OCI-LY1 (cell line): ENCODE results near the gene FHIT.

Experiments
- H2AFZ ChIP-seq: fragments of 200-600 bp; sonication (generic), shearing (Covaris generic); 2 replicates; pipeline ENCODE4 v1.6.0; 2014; ENCODE audit warnings: antibody characterized with exemption, mild to moderate bottlenecking, low read length
- H3F3A ChIP-seq: fragments of 200-600 bp; sonication (generic), shearing (Covaris generic); 2 replicates; pipeline ENCODE4 v1.6.0; 2014; ENCODE audit warnings: mild to moderate bottlenecking, antibody characterized with exemption, low read length, moderate library complexity; ENCODE audit not compliant: insufficient read depth
- H3K27ac ChIP-seq: fragments of 200-600 bp; sonication (generic); 2 replicates; pipeline ENCODE4 v1.5.1; 2014; ENCODE audit warnings: low read length, mixed run types, mild to moderate bottlenecking, low read depth; ENCODE audit not compliant: poor library complexity, severe bottlenecking
- H3K27me3 ChIP-seq: fragments of 200-600 bp; sonication (generic); 2 replicates; pipeline ENCODE4 v1.6.0; 2014; ENCODE audit warnings: antibody characterized with exemption, mild to moderate bottlenecking, low read length, moderate library complexity; ENCODE audit not compliant: insufficient read depth
- H3K36me3 ChIP-seq: fragments of 200-600 bp; sonication (generic); 2 replicates; pipeline ENCODE4 v1.6.1; 2014; ENCODE audit warnings: mild to moderate bottlenecking, antibody characterized with exemption, low read length, moderate library complexity, mixed read lengths; ENCODE audit not compliant: insufficient read depth
- H3K4me1 ChIP-seq: fragments of 200-600 bp; sonication (generic); 2 replicates; pipeline ENCODE4 v1.5.1; 2014; ENCODE audit warnings: mild to moderate bottlenecking, low read length, moderate library complexity; ENCODE audit not compliant: insufficient read depth, severe bottlenecking
- H3K4me2 ChIP-seq: fragments of 200-600 bp; sonication (generic), shearing (Covaris generic); 2 replicates; pipeline ENCODE4 v1.6.1; 2014; ENCODE audit warnings: low read length
- H3K4me3 ChIP-seq: fragments of 200-600 bp; sonication (generic); 2 replicates; pipeline ENCODE4 v1.5.1; 2014; ENCODE audit warnings: low read length, low read depth, mild to moderate bottlenecking, mixed read lengths; ENCODE audit not compliant: poor library complexity, severe bottlenecking
- H3K79me2 ChIP-seq: fragments of 200-600 bp; shearing (Covaris generic); 2 replicates; pipeline ENCODE4 v1.6.1; 2016; ENCODE audit warnings: mixed run types, low read length, mixed read lengths; ENCODE audit not compliant: insufficient read depth
- H3K9ac ChIP-seq: fragments of 200-600 bp; sonication (generic), shearing (Covaris generic); 2 replicates; pipeline ENCODE4 v1.6.1; 2014; ENCODE audit warnings: mild to moderate bottlenecking, low read length, mixed read lengths
- H3K9me2 ChIP-seq: fragments of 200-600 bp; sonication (generic), shearing (Covaris generic); 2 replicates; pipeline ENCODE4 v1.6.1; 2014; ENCODE audit warnings: low read depth, mild to moderate bottlenecking, low read length, mixed read lengths
- H3K9me3 ChIP-seq: fragments of 200-600 bp; shearing (Covaris generic); 2 replicates; pipeline ENCODE4 v1.6.1; 2014; ENCODE audit warnings: low read length, mixed read lengths
- H4K20me1 ChIP-seq: fragments of 200-600 bp; sonication (generic), shearing (Covaris generic); 2 replicates; pipeline ENCODE4 v1.6.0; 2016; ENCODE audit warnings: mild to moderate bottlenecking, low read length; ENCODE audit not compliant: insufficient read depth
- EZH2 ChIP-seq: fragments of 200-600 bp; sonication (generic), shearing (Covaris generic); IDR thresholded peaks from 2 replicates; pipeline ENCODE4 v1.8.0; 2017; ENCODE audit warnings: borderline replicate concordance, mixed run types, mild to moderate bottlenecking, antibody characterized with exemption, low read length, moderate library complexity, mixed read lengths
- TF ChIP-seq, protein P1 (sequence below): fragments of 200-600 bp; sonication (generic), shearing (Covaris generic); IDR thresholded peaks from 2 replicates; pipeline ENCODE4 v1.5.1; 2017; ENCODE audit warnings: mild to moderate bottlenecking, antibody characterized with exemption, low read length, moderate library complexity, mixed read lengths

Gene FHIT

DNA sequence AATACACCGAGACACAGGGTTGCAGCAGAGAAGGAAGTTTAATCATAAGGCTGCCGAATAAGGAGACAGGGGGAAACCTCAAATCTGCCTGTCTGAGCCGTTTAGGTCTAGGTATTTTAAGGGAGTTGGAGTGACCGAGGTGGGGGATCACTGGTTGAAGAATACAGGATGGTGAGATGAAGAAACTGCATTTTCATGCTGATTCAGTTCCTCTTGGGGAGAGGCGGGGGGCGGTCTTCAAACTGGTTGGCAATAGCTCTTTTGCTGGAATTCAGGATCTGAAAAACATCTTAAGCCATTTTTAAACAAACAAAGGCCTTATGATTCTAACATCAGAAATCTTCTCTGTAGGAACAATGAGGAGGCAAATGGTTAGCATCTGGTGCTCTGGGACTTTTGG, 1502.0 kb downstream of the FHIT start:
- no peaks in the 10 kb centered on the region for H3K4me1 ChIP-seq
- no peaks in the 10 kb centered on the region for H3K27me3 ChIP-seq
- no peaks in the 10 kb centered on the region for H3K36me3 ChIP-seq
- no peaks in the 10 kb centered on the region for H3K9me3 ChIP-seq
- no peak overlapping the region for H2AFZ ChIP-seq
- H3K9ac ChIP-seq: no peak overlapping the region
- no peaks in the 10 kb centered on the region for H3K9me2 ChIP-seq
- no peak overlapping the region for H3K27ac ChIP-seq
- no peak overlapping the region for H3K4me3 ChIP-seq
- TF ChIP-seq, protein P1, sequence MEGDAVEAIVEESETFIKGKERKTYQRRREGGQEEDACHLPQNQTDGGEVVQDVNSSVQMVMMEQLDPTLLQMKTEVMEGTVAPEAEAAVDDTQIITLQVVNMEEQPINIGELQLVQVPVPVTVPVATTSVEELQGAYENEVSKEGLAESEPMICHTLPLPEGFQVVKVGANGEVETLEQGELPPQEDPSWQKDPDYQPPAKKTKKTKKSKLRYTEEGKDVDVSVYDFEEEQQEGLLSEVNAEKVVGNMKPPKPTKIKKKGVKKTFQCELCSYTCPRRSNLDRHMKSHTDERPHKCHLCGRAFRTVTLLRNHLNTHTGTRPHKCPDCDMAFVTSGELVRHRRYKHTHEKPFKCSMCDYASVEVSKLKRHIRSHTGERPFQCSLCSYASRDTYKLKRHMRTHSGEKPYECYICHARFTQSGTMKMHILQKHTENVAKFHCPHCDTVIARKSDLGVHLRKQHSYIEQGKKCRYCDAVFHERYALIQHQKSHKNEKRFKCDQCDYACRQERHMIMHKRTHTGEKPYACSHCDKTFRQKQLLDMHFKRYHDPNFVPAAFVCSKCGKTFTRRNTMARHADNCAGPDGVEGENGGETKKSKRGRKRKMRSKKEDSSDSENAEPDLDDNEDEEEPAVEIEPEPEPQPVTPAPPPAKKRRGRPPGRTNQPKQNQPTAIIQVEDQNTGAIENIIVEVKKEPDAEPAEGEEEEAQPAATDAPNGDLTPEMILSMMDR: no peak
- TF ChIP-seq EZH2: no peak
- no peaks in the 10 kb centered on the region for H3K79me2 ChIP-seq
- no peaks in the 10 kb centered on the region for H3F3A ChIP-seq
- no peaks in the 10 kb centered on the region for H4K20me1 ChIP-seq
- no peak overlapping the region for H3K4me2 ChIP-seq

DNA sequence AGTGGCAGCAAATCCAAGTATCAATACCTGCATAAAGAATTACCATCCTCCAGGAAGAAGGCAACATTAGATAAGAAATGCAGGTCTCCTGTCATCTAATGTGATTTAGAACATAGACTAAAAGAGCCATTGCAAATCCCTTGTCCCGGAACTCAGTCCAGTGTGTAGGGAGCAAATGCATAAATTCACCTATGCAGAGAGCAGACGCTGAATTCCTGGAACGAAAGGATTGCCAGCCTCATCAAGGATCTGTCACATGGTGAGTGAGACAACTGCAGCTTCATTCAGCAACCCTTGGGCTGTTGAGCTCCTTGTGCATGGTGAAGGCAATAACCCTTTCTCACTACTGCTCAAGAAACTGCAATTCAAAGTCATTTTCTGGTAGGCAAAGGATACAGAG, 1504.7 kb downstream of the FHIT start:
- Histone ChIP-seq H3K9me2 (no peaks in the 10 kb centered on the region), H3K27ac (no peak overlapping the region)

DNA sequence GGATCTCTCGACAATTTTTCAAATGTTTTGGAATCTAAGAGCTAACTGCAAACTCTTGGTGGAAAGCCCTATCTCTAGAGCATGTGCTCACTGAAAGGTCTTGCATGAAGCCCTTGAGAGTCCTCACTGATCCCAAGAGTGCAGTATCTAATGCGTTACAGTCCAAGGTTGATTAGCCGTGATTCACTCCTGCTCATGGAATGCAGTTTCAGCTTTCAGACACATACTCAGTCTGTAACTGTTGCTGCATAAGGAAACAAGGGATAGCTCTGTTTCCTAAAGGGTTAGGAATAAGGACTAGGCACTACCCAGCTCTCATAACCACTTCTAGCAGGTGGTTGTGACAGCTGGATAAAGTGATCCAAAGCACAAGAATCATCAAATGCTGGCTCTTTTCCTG, 1514.0 kb downstream of the FHIT start:
- Histone ChIP-seq H3K4me2 (no peak overlapping the region), H3K9me3 (no peaks in the 10 kb centered on the region), H3K27me3 (no peaks in the 10 kb centered on the region), H3K27ac (no peak overlapping the region), H3F3A (no peaks in the 10 kb centered on the region), H3K79me2 (no peaks in the 10 kb centered on the region), H3K36me3 (no peaks in the 10 kb centered on the region), H3K4me1 (no peaks in the 10 kb centered on the region), H3K4me3 (no peak overlapping the region), H3K9me2 (no peaks in the 10 kb centered on the region), H2AFZ (no peak overlapping the region), H3K9ac (no peak overlapping the region), H4K20me1 (no peaks in the 10 kb centered on the region)
- TF ChIP-seq, protein P1: no peak
- no peak for TF ChIP-seq EZH2

More for the DNA sequence above, 1504.7 kb downstream of the FHIT start:
- Histone ChIP-seq H3K9me3 (no peaks in the 10 kb centered on the region), H3K4me3 (no peak overlapping the region), H3F3A (no peaks in the 10 kb centered on the region), H3K36me3 (no peaks in the 10 kb centered on the region), H3K4me1 (no peaks in the 10 kb centered on the region), H3K9ac (no peak overlapping the region), H4K20me1 (no peaks in the 10 kb centered on the region), H3K27me3 (no peaks in the 10 kb centered on the region), H3K4me2 (no peak overlapping the region), H3K79me2 (no peaks in the 10 kb centered on the region), H2AFZ (no peak overlapping the region)
- no peak for TF ChIP-seq EZH2

DNA sequence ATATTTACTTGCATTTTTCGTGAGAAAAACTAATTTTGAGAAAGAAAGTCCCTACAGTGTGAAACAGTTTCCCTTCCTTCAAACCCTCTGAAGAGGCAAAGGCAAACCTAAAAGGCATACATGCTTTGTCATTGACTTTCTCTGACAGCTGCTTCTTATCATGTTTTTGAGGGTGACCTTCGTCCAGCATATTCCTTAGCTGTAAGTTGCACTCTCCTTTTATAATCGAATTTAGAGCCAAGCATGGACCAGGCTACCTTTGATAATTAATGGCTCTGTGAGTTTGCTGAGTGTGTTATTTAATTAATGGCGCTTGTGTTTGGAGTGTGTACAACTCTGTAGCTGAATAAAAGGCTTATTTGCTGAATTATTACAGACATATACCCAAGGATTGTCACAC, 1517.2 kb downstream of the FHIT start:
- H3K9ac ChIP-seq: no peak overlapping the region
- no peaks in the 10 kb centered on the region for H3K36me3 ChIP-seq
- H3K9me3 ChIP-seq: no peaks in the 10 kb centered on the region
- TF ChIP-seq, protein P1: no peak
- TF ChIP-seq EZH2: no peak
- H3K27me3 ChIP-seq: no peaks in the 10 kb centered on the region
- H4K20me1 ChIP-seq: no peaks in the 10 kb centered on the region
- no peak overlapping the region for H3K27ac ChIP-seq
- H3F3A ChIP-seq: no peaks in the 10 kb centered on the region
- no peaks in the 10 kb centered on the region for H3K79me2 ChIP-seq
- no peak overlapping the region for H2AFZ ChIP-seq
- no peak overlapping the region for H3K4me2 ChIP-seq
- no peaks in the 10 kb centered on the region for H3K4me1 ChIP-seq
- H3K9me2 ChIP-seq: no peaks in the 10 kb centered on the region
- H3K4me3 ChIP-seq: no peak overlapping the region
